Prostate gland (tissue), 2 donors: ENCODE data around the gene NR2F2. TPM values are rescaled to one million over a fixed set of nuclear protein-coding genes. Genes with fewer than 3 reads are reported as not detected.

Experiments used
- DNase-seq: peaks from one replicate; pipeline ENCODE4 v3.0.0-alpha.2; 2019; ENCODE audit warnings: low spot score
- H3K27ac ChIP-seq, 2 donors: fragments of 200-600 bp; sonication (generic); 2 replicates each; pipeline ENCODE4 v1.5.1; 2017 to 2019
- H3K27me3 ChIP-seq: fragments of 200-600 bp; sonication (generic); replicated peaks from 2 replicates; pipeline ENCODE4 v1.5.1; 2019; ENCODE audit not compliant: insufficient read depth
- H3K36me3 ChIP-seq, 2 donors: fragments of 200-600 bp; sonication (generic); 1 replicate in 1 of 2; 2 replicates in 1 of 2; pipeline versions ENCODE4 v1.5.1 to v1.8.1; 2017 to 2019
- H3K4me1 ChIP-seq: fragments of 200-600 bp; sonication (generic); replicated peaks from 2 replicates; pipeline ENCODE4 v1.5.1; 2019
- H3K4me3 ChIP-seq, 2 donors: fragments of 200-600 bp; sonication (generic); 2 replicates each; pipeline ENCODE4 v1.5.1; 2017 to 2019
- H3K9me3 ChIP-seq: fragments of 200-600 bp; sonication (generic); 2 replicates; pipeline ENCODE4 v1.5.1; 2017
- POLR2A ChIP-seq: fragments of 450-650 bp; IDR thresholded peaks from one replicate; pipeline ENCODE4 v1.6.1; 2016; ENCODE audit warnings: antibody characterized with exemption, mild to moderate bottlenecking
- POLR2AphosphoS5 ChIP-seq: sonication (generic); formaldehyde crosslinking; IDR thresholded peaks from one replicate; pipeline ENCODE4 v1.6.1; 2017; ENCODE audit warnings: antibody characterized with exemption
- WGBS: methylation state at CpG from one replicate; pipeline ENCODE4 v1.1.5; 2018; 5-methylcytosine and 5-hydroxymethylcytosine counted together
- intact Hi-C: fragments of 100-400 bp; cut with DNase I; formaldehyde crosslinking; loops from one replicate; pipeline ENCODE4 v1.14.2; 2022
- total RNA-seq, 2 donors: library from RNA; depleted of rRNA; stranded (reverse); fragments of >200 nt; gene quantifications; one replicate each; pipeline ENCODE4 v1.1.0, GENCODE V29; 2016
- TF ChIP-seq, protein P1 (sequence below), 4 experiments: fragments of 200-600 bp in 2 of 4; fragments of 450-650 bp in 2 of 4; sonication (generic) in 2 of 4; IDR thresholded peaks; 1 replicate in 3 of 4; 2 replicates in 1 of 4; pipeline ENCODE4 v1.5.1; 2016 to 2019; ENCODE audit warnings: antibody characterized with exemption in 4 of 4, mild to moderate bottlenecking in 2 of 4, moderate library complexity in 2 of 4

The NR2F2 gene
- total RNA-seq, 2 donors from 2014 or later, result 48.7 to 58.1 TPM

DNA sequence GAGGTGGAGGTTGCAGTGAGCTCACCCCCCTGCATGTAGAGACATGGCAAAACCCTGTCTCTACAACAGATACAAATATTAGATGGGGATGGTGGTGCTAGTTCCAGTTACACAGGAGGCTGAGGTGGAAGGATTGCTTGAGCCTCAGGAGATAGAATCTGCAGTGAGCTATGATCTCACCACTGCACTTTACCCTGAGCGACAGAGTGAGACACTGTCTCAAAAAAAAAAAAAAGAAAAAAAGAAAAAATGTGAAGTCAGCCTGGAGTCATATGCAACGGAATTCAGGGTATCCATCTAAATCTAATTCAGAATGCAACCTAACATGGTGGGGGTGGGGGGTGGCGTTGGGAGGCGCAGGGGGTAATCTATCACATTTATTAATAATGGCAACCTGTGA, 37.1 kb upstream of the NR2F2 start:
- H3K27me3 ChIP-seq, result no peaks in the 10 kb centered on the region
- no peak overlapping the region for H3K27ac ChIP-seq
- no peaks in the 10 kb centered on the region for H3K36me3 ChIP-seq
- 69% methylated on average over 4 of the region's 4 CpGs for WGBS
- no peak for DNase-seq
- intact Hi-C loops, result no loop called here
- TF ChIP-seq POLR2A (no peak), POLR2AphosphoS5 (no peak)
- TF ChIP-seq, protein P1, sequence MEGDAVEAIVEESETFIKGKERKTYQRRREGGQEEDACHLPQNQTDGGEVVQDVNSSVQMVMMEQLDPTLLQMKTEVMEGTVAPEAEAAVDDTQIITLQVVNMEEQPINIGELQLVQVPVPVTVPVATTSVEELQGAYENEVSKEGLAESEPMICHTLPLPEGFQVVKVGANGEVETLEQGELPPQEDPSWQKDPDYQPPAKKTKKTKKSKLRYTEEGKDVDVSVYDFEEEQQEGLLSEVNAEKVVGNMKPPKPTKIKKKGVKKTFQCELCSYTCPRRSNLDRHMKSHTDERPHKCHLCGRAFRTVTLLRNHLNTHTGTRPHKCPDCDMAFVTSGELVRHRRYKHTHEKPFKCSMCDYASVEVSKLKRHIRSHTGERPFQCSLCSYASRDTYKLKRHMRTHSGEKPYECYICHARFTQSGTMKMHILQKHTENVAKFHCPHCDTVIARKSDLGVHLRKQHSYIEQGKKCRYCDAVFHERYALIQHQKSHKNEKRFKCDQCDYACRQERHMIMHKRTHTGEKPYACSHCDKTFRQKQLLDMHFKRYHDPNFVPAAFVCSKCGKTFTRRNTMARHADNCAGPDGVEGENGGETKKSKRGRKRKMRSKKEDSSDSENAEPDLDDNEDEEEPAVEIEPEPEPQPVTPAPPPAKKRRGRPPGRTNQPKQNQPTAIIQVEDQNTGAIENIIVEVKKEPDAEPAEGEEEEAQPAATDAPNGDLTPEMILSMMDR (IDR thresholded peaks at IDR 0.05), result no peak
- no peaks in the 10 kb centered on the region for H3K4me1 ChIP-seq
- no peaks in the 10 kb centered on the region for H3K9me3 ChIP-seq
- H3K4me3 ChIP-seq, result no peak overlapping the region

GRCh38 chr15:96294766-96295165, 35.7 kb upstream of the NR2F2 start:
- H3K4me3 ChIP-seq, result no peak overlapping the region
- no peaks in the 10 kb centered on the region for H3K36me3 ChIP-seq
- no peaks in the 10 kb centered on the region for H3K9me3 ChIP-seq
- no peak for TF ChIP-seq POLR2AphosphoS5
- no peak for TF ChIP-seq POLR2A
- TF ChIP-seq, protein P1 (IDR thresholded peaks at IDR 0.05), result no peak
- no peak overlapping the region for H3K27ac ChIP-seq
- intact Hi-C loops, result no loop called here
- H3K27me3 ChIP-seq, result no peaks in the 10 kb centered on the region
- 78% methylated on average over 4 of the region's 4 CpGs for WGBS
- no peaks in the 10 kb centered on the region for H3K4me1 ChIP-seq
- no peak for DNase-seq

DNA sequence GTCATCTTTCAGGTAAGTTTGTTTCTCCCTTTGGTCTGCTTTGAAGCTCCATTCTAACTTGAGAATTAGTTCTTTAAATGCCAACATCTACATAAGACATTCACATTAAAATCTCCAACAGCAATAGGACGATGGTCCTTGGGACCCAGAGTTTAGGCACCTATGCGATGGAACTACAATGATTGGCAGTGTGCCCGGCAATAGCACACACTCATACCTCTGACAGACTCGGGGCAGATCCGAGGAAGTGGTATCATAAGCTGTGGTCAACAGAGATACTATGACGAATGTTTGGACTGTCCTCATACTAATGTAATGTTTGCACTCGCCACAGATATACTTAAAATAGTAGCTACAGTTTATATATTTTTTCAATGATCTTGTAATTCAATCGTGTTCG, 34.2 kb upstream of the NR2F2 start:
- no peak for TF ChIP-seq POLR2A
- no peak for TF ChIP-seq POLR2AphosphoS5
- TF ChIP-seq, protein P1 (IDR thresholded peaks at IDR 0.05), result no peak
- Histone ChIP-seq H3K27me3 (no peaks in the 10 kb centered on the region), H3K36me3 (no peaks in the 10 kb centered on the region), H3K4me1 (no peaks in the 10 kb centered on the region), H3K9me3 (no peaks in the 10 kb centered on the region), H3K27ac (no peak overlapping the region), H3K4me3 (no peak overlapping the region)
- no peak for DNase-seq
- WGBS, result 90% methylated on average over 9 of the region's 9 CpGs
- intact Hi-C loops, result no loop called here

- Histone ChIP-seq H3K27me3 (no peaks in the 10 kb centered on the region), H3K4me3 (no peak overlapping the region), H3K4me1 (no peaks in the 10 kb centered on the region), H3K36me3 (no peaks in the 10 kb centered on the region), H3K9me3 (no peaks in the 10 kb centered on the region), H3K27ac (no peak overlapping the region)
- intact Hi-C loops, result no loop called here
- TF ChIP-seq, protein P1 (IDR thresholded peaks at IDR 0.05), result no peak
- no peak for TF ChIP-seq POLR2AphosphoS5
- TF ChIP-seq POLR2A, result no peak
- DNase-seq, result no peak
- 96% methylated on average over 4 of the region's 4 CpGs for WGBS
These were observed 32.7 kb upstream of the NR2F2 start for GRCh38 chr15:96297783-96298182.

DNA sequence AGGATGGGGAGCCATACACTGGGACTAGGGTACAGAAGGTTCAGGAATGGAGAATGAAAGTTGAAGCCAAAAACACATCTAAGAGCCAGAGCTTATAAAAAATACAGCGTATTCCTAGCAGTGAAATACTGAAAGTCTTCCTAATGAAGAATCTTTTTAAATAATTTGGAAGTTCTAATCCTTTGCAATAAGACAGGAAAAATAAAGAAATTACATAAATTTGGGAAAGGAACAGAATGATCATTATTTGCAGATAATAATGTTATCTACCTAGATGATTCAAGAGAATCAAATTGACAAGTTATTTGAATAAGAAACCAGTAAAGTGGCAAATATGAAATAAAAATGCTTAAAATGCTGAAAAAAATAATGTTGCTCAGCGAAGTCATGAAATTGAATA, 32.3 kb upstream of the NR2F2 start:
- 96% methylated on average over 2 of the region's 2 CpGs for WGBS
- H3K4me3 ChIP-seq, result no peak overlapping the region
- H3K4me1 ChIP-seq, result no peaks in the 10 kb centered on the region
- DNase-seq, result no peak
- no peak overlapping the region for H3K27ac ChIP-seq
- H3K9me3 ChIP-seq, result no peaks in the 10 kb centered on the region
- intact Hi-C loops, result no loop called here
- no peaks in the 10 kb centered on the region for H3K27me3 ChIP-seq
- no peaks in the 10 kb centered on the region for H3K36me3 ChIP-seq
- no peak for TF ChIP-seq POLR2A
- TF ChIP-seq POLR2AphosphoS5, result no peak
- TF ChIP-seq, protein P1 (IDR thresholded peaks at IDR 0.05), result no peak
